H1 (cell line): Measurements from ENCODE around the gene HEPACAM. TPM values are rescaled to one million over a fixed set of nuclear protein-coding genes. Genes with fewer than 3 reads are reported as not detected.

ENCODE experiments used
- CTCF ChIA-PET: fragments of 300-600 bp; sonication (Branson Sonifier 250); formaldehyde crosslinking; loops from one replicate; lab custom pipeline; 2021; ENCODE audit not compliant: partially characterized antibody; lab: Charles Lee
- POLR2A ChIA-PET: fragments of 300-600 bp; sonication (Branson Sonifier 250); formaldehyde crosslinking; loops from one replicate; lab custom pipeline; 2021; ENCODE audit warnings: inconsistent platforms; ENCODE audit not compliant: partially characterized antibody; lab: Charles Lee
- DNase-seq, 2 experiments: peaks; one replicate each; pipeline versions ENCODE4 v3.0.0 to v3.0.0-alpha.2; 2010 to 2022; ENCODE audit warnings: low spot score in 2 of 2, low read depth in 1 of 2, mixed read lengths in 1 of 2
- FAIRE-seq: peaks from 2 replicates; lab custom pipeline; 2011; peaks lifted over from hg19 to GRCh38; lab: Jason Lieb, UNC
- H2AFZ ChIP-seq: 2 replicates; pipeline ENCODE4 v1.8.1; 2012; ENCODE audit warnings: low read length, inconsistent platforms
- H2AK5ac ChIP-seq: 2 replicates; pipeline ENCODE4 v1.6.1; 2013; ENCODE audit warnings: low read depth, low read length
- H2BK120ac ChIP-seq: replicated peaks from 2 replicates; pipeline ENCODE3; 2013; ENCODE audit warnings: low read depth, low read length, inconsistent platforms
- H2BK12ac ChIP-seq: 2 replicates; pipeline ENCODE4 v1.6.1; 2013; ENCODE audit warnings: low read depth, low read length
- H2BK15ac ChIP-seq: 2 replicates; pipeline ENCODE4 v1.6.1; 2013; ENCODE audit warnings: low read length
- H2BK20ac ChIP-seq: 2 replicates; pipeline ENCODE4 v1.6.1; 2013; ENCODE audit warnings: low read length
- H2BK5ac ChIP-seq: 2 replicates; pipeline ENCODE4 v1.6.1; 2013; ENCODE audit warnings: low read depth, low read length
- H3K14ac ChIP-seq: 2 replicates; pipeline ENCODE4 v1.6.1; 2013; ENCODE audit warnings: inconsistent platforms; ENCODE audit not compliant: insufficient read length
- H3K18ac ChIP-seq: 2 replicates; pipeline ENCODE4 v1.6.1; 2013; ENCODE audit warnings: low read length; ENCODE audit errors: extremely low read depth
- H3K23ac ChIP-seq: 2 replicates; pipeline ENCODE4 v1.6.1; 2013; ENCODE audit warnings: inconsistent platforms; ENCODE audit not compliant: insufficient read length
- H3K23me2 ChIP-seq: 2 replicates; pipeline ENCODE4 v1.6.1; 2013; ENCODE audit warnings: low read depth, low read length
- H3K27ac ChIP-seq: 2 replicates; pipeline ENCODE4 v1.6.1; 2011; ENCODE audit warnings: low read depth, low read length, inconsistent platforms
- H3K27me3 ChIP-seq, 4 experiments: replicated peaks in 1 of 4; 1 replicate in 1 of 4; 2 replicates in 3 of 4; pipeline versions ENCODE4 v1.6.1 to v1.8.1; 2011 to 2013; ENCODE audit warnings: low read length in 3 of 4, mild to moderate bottlenecking in 3 of 4, inconsistent platforms in 2 of 4, mixed read lengths in 2 of 4, moderate library complexity in 1 of 4; ENCODE audit not compliant: control insufficient read depth in 3 of 4, insufficient read depth in 3 of 4; ENCODE audit errors: extremely low read depth in 1 of 4
- H3K36me3 ChIP-seq, 4 experiments: 2 replicates each; pipeline versions ENCODE4 v1.6.1 to v1.8.1; 2011 to 2013; ENCODE audit warnings: mild to moderate bottlenecking in 4 of 4, low read length in 3 of 4, moderate library complexity in 2 of 4, control low read depth in 1 of 4, inconsistent platforms in 1 of 4; ENCODE audit not compliant: insufficient read depth in 4 of 4, control insufficient read depth in 2 of 4
- H3K4ac ChIP-seq: replicated peaks from 2 replicates; pipeline ENCODE3; 2013; ENCODE audit warnings: low read length, low read depth, mixed read lengths, inconsistent platforms; ENCODE audit not compliant: insufficient read length
- H3K4me1 ChIP-seq, 4 experiments: replicated peaks in 1 of 4; 1 replicate in 1 of 4; 2 replicates in 3 of 4; pipeline versions ENCODE4 v1.6.1 to v1.8.1; 2011 to 2013; ENCODE audit warnings: low read length in 3 of 4, inconsistent platforms in 2 of 4, mixed read lengths in 1 of 4; ENCODE audit not compliant: insufficient read depth in 4 of 4, control insufficient read depth in 3 of 4
- H3K4me2 ChIP-seq, 2 experiments: 2 replicates each; pipeline versions ENCODE4 v1.6.1 to v1.8.1; 2011 to 2013; ENCODE audit warnings: low read depth in 2 of 2, low read length in 2 of 2, control low read depth in 1 of 2, inconsistent platforms in 1 of 2, mild to moderate bottlenecking in 1 of 2; ENCODE audit not compliant: insufficient read depth in 1 of 2
- H3K4me3 ChIP-seq, 4 experiments: fragments of 200-600, 300-600 bp in 1 of 4; sonication (generic), shearing (Covaris generic), sonication (Bioruptor Twin) in 1 of 4; 2 replicates each; pipeline versions ENCODE4 v1.5.1 to v1.8.1; 2011 to 2016; ENCODE audit warnings: low read length in 4 of 4, low read depth in 3 of 4, control low read depth in 2 of 4, inconsistent platforms in 2 of 4, mild to moderate bottlenecking in 2 of 4, mixed read lengths in 1 of 4, moderate library complexity in 1 of 4; ENCODE audit not compliant: insufficient read depth in 2 of 4; ENCODE audit errors: extremely low read depth in 1 of 4
- H3K56ac ChIP-seq: replicated peaks from 2 replicates; pipeline ENCODE3; 2013; ENCODE audit warnings: low read depth, mild to moderate bottlenecking, mixed read lengths, low read length, inconsistent platforms; ENCODE audit not compliant: insufficient read length
- H3K79me1 ChIP-seq: 2 replicates; pipeline ENCODE4 v1.6.1; 2013; ENCODE audit warnings: low read depth, low read length, control low read depth
- H3K79me2 ChIP-seq, 2 experiments: 2 replicates each; pipeline versions ENCODE4 v1.6.1 to v1.8.1; 2012 to 2013; ENCODE audit warnings: low read length in 2 of 2, mild to moderate bottlenecking in 2 of 2, inconsistent platforms in 1 of 2; ENCODE audit not compliant: insufficient read depth in 2 of 2, control insufficient read depth in 1 of 2
- H3K9ac ChIP-seq, 4 experiments: replicated peaks in 1 of 4; 1 replicate in 1 of 4; 2 replicates in 3 of 4; pipeline versions ENCODE4 v1.6.1 to v1.8.1; 2011 to 2013; ENCODE audit warnings: low read depth in 3 of 4, low read length in 3 of 4, control low read depth in 2 of 4, mild to moderate bottlenecking in 2 of 4, moderate library complexity in 2 of 4, inconsistent platforms in 1 of 4; ENCODE audit errors: extremely low read depth in 1 of 4
- H3K9me3 ChIP-seq, 2 experiments: 2 replicates each; pipeline versions ENCODE4 v1.6.1 to v1.8.1; 2012 to 2013; ENCODE audit warnings: mild to moderate bottlenecking in 2 of 2, moderate library complexity in 2 of 2, control low read depth in 1 of 2, inconsistent platforms in 1 of 2, low read depth in 1 of 2, low read length in 1 of 2, mixed read lengths in 1 of 2; ENCODE audit not compliant: insufficient read depth in 2 of 2
- H4K20me1 ChIP-seq, 2 experiments: replicated peaks in 1 of 2; 2 replicates each; pipeline versions ENCODE3 to v1.8.1; 2011 to 2013; ENCODE audit warnings: inconsistent platforms in 2 of 2, low read length in 2 of 2, mild to moderate bottlenecking in 1 of 2; ENCODE audit not compliant: insufficient read depth in 2 of 2, control insufficient read depth in 1 of 2
- H4K5ac ChIP-seq: 2 replicates; pipeline ENCODE4 v1.6.1; 2013; ENCODE audit warnings: low read length, low read depth, mixed read lengths, inconsistent platforms; ENCODE audit not compliant: insufficient read length
- H4K8ac ChIP-seq: 2 replicates; pipeline ENCODE4 v1.8.0; 2013; ENCODE audit warnings: mild to moderate bottlenecking, moderate library complexity, low read length, inconsistent platforms; ENCODE audit not compliant: insufficient read depth; ENCODE audit errors: extremely low read depth
- H4K91ac ChIP-seq: replicated peaks from 2 replicates; pipeline ENCODE3; 2013; ENCODE audit warnings: low read length, mixed read lengths, inconsistent platforms; ENCODE audit not compliant: insufficient read length
- BACH1 ChIP-seq: IDR thresholded peaks from 2 replicates; pipeline ENCODE4 v1.6.1; 2012; ENCODE audit warnings: low read length, improper control_type of control experiment
- BCL11A ChIP-seq, 2 experiments: IDR thresholded peaks; one replicate each; pipeline ENCODE4 v1.6.1; 2011; ENCODE audit warnings: low read depth in 2 of 2, low read length in 2 of 2, mild to moderate bottlenecking in 2 of 2
- GABPA ChIP-seq: IDR thresholded peaks from 2 replicates; pipeline ENCODE4 v1.6.1; 2011; ENCODE audit warnings: mild to moderate bottlenecking, low read length, moderate library complexity, borderline replicate concordance; ENCODE audit not compliant: insufficient read depth
- KDM1A ChIP-seq: fragments of 200-600, 300-600 bp; sonication (generic); IDR thresholded peaks from 2 replicates; pipeline ENCODE4 v1.7.1; 2016; ENCODE audit warnings: mild to moderate bottlenecking, low read length, borderline replicate concordance
- MAFK ChIP-seq: IDR thresholded peaks from 2 replicates; pipeline ENCODE4 v1.6.1; 2012; ENCODE audit warnings: low read depth, mild to moderate bottlenecking, improper control_type of control experiment, low read length
- RNF2 ChIP-seq: fragments of 200-900, 300-1000 bp; sonication (generic); IDR thresholded peaks from 2 replicates; pipeline ENCODE4 v1.7.1; 2016; ENCODE audit warnings: borderline replicate concordance, low read depth, mild to moderate bottlenecking, antibody characterized with exemption, low read length; ENCODE audit not compliant: poor library complexity, severe bottlenecking; ENCODE audit errors: missing control alignments
- SAP30 ChIP-seq: fragments of 300-600 bp; sonication (generic); IDR thresholded peaks from 2 replicates; pipeline ENCODE4 v1.7.1; 2012; ENCODE audit warnings: low read length, moderate library complexity, mild to moderate bottlenecking, inconsistent platforms; ENCODE audit not compliant: insufficient read depth, insufficient replicate concordance
- SRF ChIP-seq: IDR thresholded peaks from 2 replicates; pipeline ENCODE4 v1.6.1; 2011; ENCODE audit warnings: mild to moderate bottlenecking, low read depth, low read length, moderate library complexity
- TAF1 ChIP-seq: IDR thresholded peaks from 2 replicates; pipeline ENCODE4 v1.6.1; 2011; ENCODE audit warnings: mild to moderate bottlenecking, low read depth, low read length
- TAF7 ChIP-seq: optimal IDR thresholded peaks from 2 replicates; pipeline ENCODE3; 2011; ENCODE audit warnings: low read depth, mild to moderate bottlenecking, inconsistent platforms, low read length, moderate library complexity, borderline replicate concordance
- WGBS, 2 experiments: shearing (Covaris generic) in 1 of 2; methylation state at CpG; one replicate each; pipeline versions ENCODE4 v1.1.6 to v1.1.7; 2013 to 2015; ENCODE audit warnings: low lambda C conversion rate in 2 of 2, mixed read lengths in 2 of 2, inconsistent platforms in 1 of 2, low coverage in 1 of 2, missing lambda C conversion rate in 1 of 2; ENCODE audit not compliant: insufficient replicate concordance in 2 of 2, insufficient coverage in 1 of 2, insufficient read length in 1 of 2; ENCODE audit errors: extremely low coverage in 1 of 2, missing lambda C conversion rate in 1 of 2; 5-methylcytosine and 5-hydroxymethylcytosine counted together
- polyA plus RNA-seq, 7 experiments: library from polyadenylated mRNA; depleted of rRNA in 3 of 7; stranded (reverse) in 5 of 7; unstranded in 2 of 7; fragments of >200 nt in 5 of 7; fragments of 200-250 nt in 2 of 7; gene quantifications; 1 replicate in 5 of 7; 2 replicates in 1 of 7; 4 replicates in 1 of 7; pipeline versions ENCODE4 v1.2.1 to v1.2.3, GENCODE V29; 2011 to 2013; ENCODE audit warnings: missing spikeins in 2 of 7, mixed read lengths in 2 of 7
- total RNA-seq: library from RNA; stranded (reverse); fragmentation: NEBNext Ultra II Directional; extraction: Animal tissue kit (Norgen Biotek cat#: 25700); gene quantifications from 2 replicates; pipeline ENCODE4 v1.2.1, GENCODE V29; 2021

Gene HEPACAM
- total and polyA plus RNA-seq, 2 of the 8 experiments (the other 6 are each of a cell fraction or from before 2014, with no cell fraction given) = not detected

GRCh38 chr11:124953753-124954589 is 18.1 kb upstream of the HEPACAM start, which contains the start of gene CCDC15:
TSS of gene CCDC15 (plus strand) at chr11:124954202. CDS start at chr11:124954733, 531 bp downstream.
- Histone ChIP-seq H3K79me1 (no peaks in the 10 kb centered on the region), H3K9me3 (no peaks in the 10 kb centered on the region), H3K27ac (peak within 1 kb of the TSS; percentile 68; the same call in 1 of the 2 replicates), H3K4me3 (peak within 1 kb of the TSS; percentile 60 to 84 (median 76)), H3K23me2 (peaks cover 15% of the 10 kb centered on the region; the same call in 1 of the 2 replicates), H4K20me1 (no peaks in the 10 kb centered on the region), H4K5ac (peak within 1 kb of the TSS; percentile 17), H3K14ac (no peak within 1 kb of the TSS), H3K18ac (no peak within 1 kb of the TSS), H2BK20ac (no peak within 1 kb of the TSS), H2BK15ac (no peak within 1 kb of the TSS), H4K91ac (no peak within 1 kb of the TSS), H2AK5ac (no peak within 1 kb of the TSS), H3K23ac (no peak within 1 kb of the TSS), H2BK5ac (peak within 1 kb of the TSS; percentile 61; the same call in 1 of the 2 replicates), H3K79me2 (no peaks in the 10 kb centered on the region), H2BK120ac (no peak within 1 kb of the TSS), H4K8ac (no peak within 1 kb of the TSS), H3K9ac (peak within 1 kb of the TSS in 3 of 4 experiments; percentile 74 to 82 (median 74); a peak in 6 of 7 replicates), H3K4me1 (peaks cover 0 to 4% (median 2%) of the 10 kb centered on the region in 4 experiments; a peak in 3 of 7 replicates), H3K4ac (no peak within 1 kb of the TSS), H2BK12ac (no peak within 1 kb of the TSS), H3K27me3 (peaks cover 0 to 5% (median 0%) of the 10 kb centered on the region in 4 experiments; a peak in 3 of 7 replicates), H3K4me2 (peak within 1 kb of the TSS; percentile 75 to 82), H3K36me3 (no peaks in the 10 kb centered on the region), H3K56ac (peak within 1 kb of the TSS; percentile 60), H2AFZ (peak within 1 kb of the TSS; percentile 86)
- ChIA-PET CTCF (interaction anchor here (0.8 to 1.6 kb wide), 10 partner anchors 11 to 475 kb away, joined by 3 to 5 read pairs (median 3); partner anchors contain the start of gene HEPACAM), POLR2A (interaction anchor here (0.6 to 1.3 kb wide), 7 partner anchors 13 to 496 kb away, joined by 3 to 5 read pairs (median 3); partner anchors contain the start of gene SLC37A2)
- WGBS, 2 experiments = 1% methylated on average over 40 of the region's 54 CpGs; no CpG with 5 or more reads in 1 of the 2 experiments
- FAIRE-seq (peak; percentile 76), DNase-seq (peak; percentile 92 to 93)
- TF ChIP-seq SRF (no peak), TAF1 (peak; percentile 90), SAP30 (peak; percentile 97), GABPA (peak; percentile 86; the same call in 1 of the 2 replicates), RNF2 (no peak), BACH1 (no peak), KDM1A (no peak), MAFK (no peak), BCL11A (IDR thresholded peaks at IDR 0.05; ENCODE audit: low read depth in 2 of 2, low read length in 2 of 2) (no peak), TAF7 (peak; percentile 41)
